Effector memory CD8-positive, alpha-beta T cell (primary cell): ENCODE results near the gene PHLPP1.

Source experiments
- ATAC-seq: fragments of 150-1000 bp; cut with Tn5 transposase; replicated peaks from 2 replicates; pipeline ENCODE4 v1.10.0; 2021; ENCODE audit warnings: mild to moderate bottlenecking, moderate library complexity
- DNase-seq, 3 experiments: peaks; one replicate each; pipeline ENCODE4 v3.0.0; 2021
- H3K27ac Mint-ChIP-seq, 2 donors: one replicate each; pipeline ENCODE4 v1.8.0; 2022; ENCODE audit warnings: mild to moderate bottlenecking in 2 of 2, mixed read lengths in 2 of 2, moderate library complexity in 2 of 2
- H3K27me3 Mint-ChIP-seq, 2 donors: one replicate each; pipeline ENCODE4 v1.8.0; 2022; ENCODE audit warnings: mixed read lengths in 2 of 2
- H3K36me3 Mint-ChIP-seq: one replicate; pipeline ENCODE4 v1.8.0; 2022; ENCODE audit warnings: mild to moderate bottlenecking, moderate library complexity, mixed read lengths; ENCODE audit not compliant: insufficient read depth
- H3K4me1 Mint-ChIP-seq, 2 donors: one replicate each; pipeline ENCODE4 v1.8.0; 2022; ENCODE audit warnings: low read depth in 2 of 2, mixed read lengths in 2 of 2
- H3K4me3 Mint-ChIP-seq, 2 donors: one replicate each; pipeline ENCODE4 v1.8.0; 2022; ENCODE audit warnings: mild to moderate bottlenecking in 2 of 2, mixed read lengths in 2 of 2, moderate library complexity in 2 of 2
- H3K9me3 Mint-ChIP-seq, 2 donors: one replicate each; pipeline ENCODE4 v1.8.0; 2022; ENCODE audit warnings: mixed read lengths in 2 of 2

Gene PHLPP1

DNA sequence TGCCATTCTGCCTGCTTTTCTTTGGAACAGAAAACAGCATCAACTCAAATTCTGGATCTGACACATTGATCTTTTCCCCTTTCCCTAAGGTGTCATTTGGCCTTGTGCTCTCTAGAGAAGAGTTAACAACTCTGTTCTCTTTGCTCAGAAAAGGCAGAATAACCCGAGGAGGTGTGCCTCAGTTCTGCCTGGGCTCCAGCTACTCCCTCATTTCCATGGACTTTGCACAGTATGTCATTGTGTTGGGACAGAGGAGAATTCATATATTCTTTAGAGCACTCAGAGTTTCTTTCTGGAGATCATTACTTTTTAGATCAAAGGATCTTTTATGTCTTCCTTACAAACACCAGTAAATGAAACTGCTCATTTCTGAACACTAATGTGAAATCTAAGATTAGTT, 249.1 kb downstream of the PHLPP1 start:
- ATAC-seq (no peak), DNase-seq (no peak)
- no peak overlapping the region for H3K27ac Mint-ChIP-seq
- H3K27me3 Mint-ChIP-seq: no peaks in the 10 kb centered on the region
- H3K4me3 Mint-ChIP-seq: no peak overlapping the region
- H3K36me3 Mint-ChIP-seq: peaks cover 2% of the 10 kb centered on the region
- no peaks in the 10 kb centered on the region for H3K4me1 Mint-ChIP-seq
- H3K9me3 Mint-ChIP-seq: no peaks in the 10 kb centered on the region

DNA sequence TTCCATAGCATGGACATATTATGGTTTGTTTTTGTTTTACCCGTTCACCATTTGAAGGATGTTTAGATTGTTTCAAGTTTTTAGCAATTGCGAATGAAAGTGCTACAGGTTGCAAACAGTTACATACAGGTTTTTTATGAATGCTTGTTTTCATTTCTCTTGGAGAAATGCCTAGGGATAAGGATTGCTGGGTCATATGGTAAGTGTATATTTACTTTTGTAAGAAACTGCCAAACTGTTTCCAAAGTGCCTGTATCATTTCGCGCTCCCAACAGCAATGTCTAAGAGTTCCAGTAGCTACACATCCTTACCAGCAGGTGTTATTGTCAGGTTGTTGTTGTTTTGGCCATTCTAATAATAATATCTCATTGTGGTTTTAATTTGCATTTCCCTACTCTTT, 251.7 kb downstream of the PHLPP1 start:
- H3K27me3 Mint-ChIP-seq: no peaks in the 10 kb centered on the region
- H3K4me1 Mint-ChIP-seq: no peaks in the 10 kb centered on the region
- peaks cover 2% of the 10 kb centered on the region for H3K36me3 Mint-ChIP-seq
- no peak overlapping the region for H3K27ac Mint-ChIP-seq
- H3K4me3 Mint-ChIP-seq: no peak overlapping the region
- ATAC-seq (no peak), DNase-seq (no peak)
- no peaks in the 10 kb centered on the region for H3K9me3 Mint-ChIP-seq

DNA sequence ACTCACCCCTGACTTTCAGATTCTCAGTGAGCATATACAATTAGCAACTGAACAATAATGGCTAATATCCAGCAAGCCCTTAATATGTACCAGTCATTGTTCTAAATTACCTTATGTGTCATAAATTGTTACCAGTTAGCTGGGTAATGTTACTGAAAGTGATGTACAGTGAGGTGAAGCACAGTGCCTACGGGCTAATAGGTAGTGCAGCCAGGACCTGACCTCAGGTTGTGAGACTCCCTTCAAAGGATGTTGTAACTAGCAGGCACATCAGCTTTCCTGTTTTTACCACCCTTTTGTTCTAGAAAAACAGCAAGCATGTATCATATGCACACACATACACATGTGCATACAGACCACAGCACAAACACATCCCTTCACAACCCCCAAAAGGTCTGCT, 258.3 kb downstream of the PHLPP1 start:
- H3K27me3 Mint-ChIP-seq: no peaks in the 10 kb centered on the region

DNA sequence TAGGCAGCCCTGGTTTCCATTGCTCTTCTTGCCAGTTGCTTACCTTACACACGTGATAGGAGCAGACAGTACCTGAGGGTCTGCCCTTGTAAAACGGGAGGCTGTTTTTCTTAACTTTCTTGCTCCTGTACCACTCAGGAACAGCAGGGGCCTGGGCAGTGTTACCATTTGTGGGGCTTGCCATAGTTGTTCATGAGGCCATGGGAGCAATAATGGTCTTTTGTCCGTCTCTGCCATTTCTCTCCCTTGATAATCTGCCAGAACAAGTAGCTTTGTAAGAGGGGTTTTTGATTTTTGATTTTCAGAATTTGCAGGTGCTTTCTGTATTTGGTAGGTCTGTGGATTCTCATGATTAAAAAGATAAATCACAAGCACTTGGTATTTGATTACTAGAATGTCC, 259.0 kb downstream of the PHLPP1 start:
- Mint-ChIP-seq H3K36me3 (peaks cover 5% of the 10 kb centered on the region), H3K9me3 (no peaks in the 10 kb centered on the region), H3K27ac (peak overlapping the region in 1 of 2 donors; percentile 68), H3K27me3 (no peaks in the 10 kb centered on the region), H3K4me3 (no peak overlapping the region), H3K4me1 (no peaks in the 10 kb centered on the region)
- ATAC-seq (no peak), DNase-seq (no peak)

More for the DNA sequence above, 258.3 kb downstream of the PHLPP1 start:
- no peak for DNase-seq
- no peaks in the 10 kb centered on the region for H3K9me3 Mint-ChIP-seq
- H3K4me3 Mint-ChIP-seq: no peak overlapping the region
- ATAC-seq: no peak
- no peak overlapping the region for H3K27ac Mint-ChIP-seq
- peaks cover 5% of the 10 kb centered on the region for H3K36me3 Mint-ChIP-seq
- H3K4me1 Mint-ChIP-seq: no peaks in the 10 kb centered on the region

DNA sequence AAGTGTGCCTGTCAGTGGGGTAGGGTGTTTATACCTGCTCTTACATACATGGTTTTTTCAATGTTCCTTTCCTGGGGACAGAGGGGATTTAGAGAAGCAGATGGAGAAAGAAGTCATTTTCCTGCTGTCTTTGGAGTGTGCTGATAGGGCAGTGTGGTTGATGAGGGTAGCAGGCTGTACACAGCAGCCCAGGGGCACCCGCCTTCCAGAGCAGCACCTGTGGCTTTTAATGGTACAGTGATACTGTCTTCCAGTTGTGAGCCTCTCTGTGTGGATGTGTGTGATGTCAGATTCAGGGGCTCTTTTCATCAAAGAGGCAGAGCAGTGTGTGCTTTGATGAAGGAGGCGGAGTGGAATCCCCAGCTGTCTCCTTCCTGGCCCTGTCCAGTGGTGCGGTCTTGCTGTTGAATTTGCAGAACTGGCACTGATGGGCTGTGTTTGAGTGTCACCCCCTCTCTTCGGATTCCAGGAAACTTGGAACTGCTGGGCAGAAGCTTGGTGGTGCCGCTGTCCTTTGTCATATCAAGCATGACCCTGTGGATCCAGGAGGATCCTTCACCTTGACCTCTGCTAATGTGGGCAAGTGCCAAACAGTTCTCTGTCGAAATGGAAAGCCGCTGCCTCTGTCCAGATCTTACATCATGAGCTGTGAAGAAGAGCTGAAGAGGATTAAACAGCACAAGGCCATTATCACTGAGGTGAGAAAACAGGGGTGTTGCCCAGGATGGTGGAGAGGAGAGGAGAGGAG, 259.8 kb downstream of the PHLPP1 start:
- peak overlapping the region in 1 of 2 donors; percentile 68 for H3K27ac Mint-ChIP-seq
- no peaks in the 10 kb centered on the region for H3K4me1 Mint-ChIP-seq
- no peaks in the 10 kb centered on the region for H3K9me3 Mint-ChIP-seq
- DNase-seq (no peak), ATAC-seq (no peak)
- no peak overlapping the region for H3K4me3 Mint-ChIP-seq
- H3K27me3 Mint-ChIP-seq: no peaks in the 10 kb centered on the region
- peaks cover 5% of the 10 kb centered on the region for H3K36me3 Mint-ChIP-seq

GRCh38 chr18:62975785-62976184, 260.4 kb downstream of the PHLPP1 start:
- H3K4me1 Mint-ChIP-seq: no peaks in the 10 kb centered on the region
- ATAC-seq (no peak), DNase-seq (no peak)
- H3K27me3 Mint-ChIP-seq: no peaks in the 10 kb centered on the region
- H3K4me3 Mint-ChIP-seq: no peak overlapping the region
- no peak overlapping the region for H3K27ac Mint-ChIP-seq
- H3K36me3 Mint-ChIP-seq: peaks cover 8% of the 10 kb centered on the region
- no peaks in the 10 kb centered on the region for H3K9me3 Mint-ChIP-seq

- H3K27ac Mint-ChIP-seq: no peak overlapping the region
- DNase-seq (no peak), ATAC-seq (no peak)
- H3K9me3 Mint-ChIP-seq: no peaks in the 10 kb centered on the region
- no peaks in the 10 kb centered on the region for H3K27me3 Mint-ChIP-seq
- no peaks in the 10 kb centered on the region for H3K4me1 Mint-ChIP-seq
- H3K36me3 Mint-ChIP-seq: peaks cover 8% of the 10 kb centered on the region
- H3K4me3 Mint-ChIP-seq: no peak overlapping the region
Measured at GRCh38 chr18:62976227-62976626, 260.9 kb downstream of the PHLPP1 start.

DNA sequence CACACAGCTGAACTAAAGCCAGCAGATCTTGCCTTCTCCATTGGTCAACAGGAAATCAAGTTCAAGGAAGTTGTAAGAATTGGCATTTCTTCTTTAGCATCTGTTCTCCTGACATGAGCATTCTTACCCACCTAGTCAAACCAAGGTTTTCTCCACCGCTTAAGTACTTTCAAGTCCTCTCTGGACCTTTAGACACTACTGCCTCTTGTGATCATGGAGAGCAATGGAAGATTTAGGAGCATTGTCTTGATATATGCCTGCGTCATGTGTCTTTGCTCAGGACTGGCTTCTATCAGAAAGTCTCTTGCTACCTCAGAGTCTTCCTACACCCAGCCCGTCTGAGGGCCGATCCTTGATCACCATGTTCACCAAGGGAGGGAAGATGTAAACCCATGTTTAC, 262.2 kb downstream of the PHLPP1 start:
- H3K4me3 Mint-ChIP-seq: no peak overlapping the region
- H3K36me3 Mint-ChIP-seq: peaks cover 8% of the 10 kb centered on the region
- H3K27ac Mint-ChIP-seq: no peak overlapping the region
- no peaks in the 10 kb centered on the region for H3K9me3 Mint-ChIP-seq
- DNase-seq (no peak), ATAC-seq (no peak)
- H3K27me3 Mint-ChIP-seq: no peaks in the 10 kb centered on the region
- peaks cover under 1 to 4% of the 10 kb centered on the region in 2 donors for H3K4me1 Mint-ChIP-seq

DNA sequence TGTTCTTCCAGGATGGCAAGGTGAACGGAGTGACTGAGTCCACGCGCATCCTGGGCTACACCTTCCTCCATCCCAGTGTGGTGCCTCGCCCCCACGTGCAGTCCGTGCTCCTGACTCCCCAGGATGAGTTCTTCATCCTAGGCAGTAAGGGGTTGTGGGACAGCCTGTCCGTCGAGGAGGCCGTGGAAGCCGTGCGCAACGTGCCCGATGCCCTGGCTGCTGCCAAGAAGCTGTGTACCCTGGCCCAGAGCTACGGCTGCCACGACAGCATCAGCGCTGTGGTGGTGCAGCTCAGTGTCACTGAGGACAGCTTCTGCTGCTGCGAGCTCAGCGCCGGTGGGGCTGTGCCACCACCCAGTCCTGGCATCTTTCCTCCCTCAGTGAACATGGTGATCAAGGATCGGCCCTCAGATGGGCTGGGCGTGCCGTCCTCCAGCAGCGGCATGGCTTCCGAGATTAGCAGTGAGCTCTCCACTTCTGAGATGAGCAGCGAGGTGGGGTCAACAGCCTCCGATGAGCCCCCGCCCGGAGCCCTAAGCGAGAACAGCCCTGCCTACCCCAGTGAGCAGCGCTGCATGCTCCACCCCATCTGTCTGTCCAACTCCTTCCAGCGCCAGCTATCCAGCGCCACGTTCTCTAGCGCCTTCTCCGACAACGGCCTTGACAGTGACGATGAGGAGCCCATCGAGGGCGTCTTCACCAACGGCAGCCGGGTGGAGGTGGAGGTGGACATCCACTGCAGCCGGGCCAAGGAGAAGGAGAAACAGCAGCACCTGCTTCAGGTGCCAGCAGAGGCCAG, 263.1 kb downstream of the PHLPP1 start:
- no peaks in the 10 kb centered on the region for H3K27me3 Mint-ChIP-seq
- no peaks in the 10 kb centered on the region for H3K9me3 Mint-ChIP-seq
- H3K4me1 Mint-ChIP-seq: peaks cover 4 to 6% of the 10 kb centered on the region in 2 donors
- H3K36me3 Mint-ChIP-seq: peaks cover 8% of the 10 kb centered on the region
- no peak overlapping the region for H3K27ac Mint-ChIP-seq
- DNase-seq: no peak
- H3K4me3 Mint-ChIP-seq: no peak overlapping the region
- no peak for ATAC-seq

DNA sequence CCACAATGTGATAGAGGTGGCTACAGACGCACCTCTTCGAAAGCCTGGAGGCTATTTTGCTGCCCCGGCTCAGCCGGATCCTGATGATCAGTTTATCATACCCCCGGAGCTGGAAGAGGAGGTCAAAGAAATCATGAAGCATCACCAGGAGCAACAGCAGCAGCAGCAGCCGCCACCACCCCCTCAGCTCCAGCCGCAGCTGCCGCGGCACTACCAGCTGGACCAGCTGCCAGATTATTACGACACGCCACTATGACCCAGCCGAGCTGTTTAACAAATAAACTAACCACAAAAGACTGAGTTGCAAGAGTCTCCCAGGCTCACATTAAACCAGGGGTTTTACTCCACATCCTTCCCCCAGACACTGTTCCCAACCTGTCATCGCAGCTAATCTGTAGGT, 263.8 kb downstream of the PHLPP1 start:
- Mint-ChIP-seq H3K27ac (no peak overlapping the region), H3K36me3 (peaks cover 8% of the 10 kb centered on the region), H3K4me3 (no peak overlapping the region), H3K4me1 (peaks cover 4 to 6% of the 10 kb centered on the region in 2 donors), H3K27me3 (no peaks in the 10 kb centered on the region), H3K9me3 (no peaks in the 10 kb centered on the region)
- ATAC-seq: no peak
- no peak for DNase-seq

DNA sequence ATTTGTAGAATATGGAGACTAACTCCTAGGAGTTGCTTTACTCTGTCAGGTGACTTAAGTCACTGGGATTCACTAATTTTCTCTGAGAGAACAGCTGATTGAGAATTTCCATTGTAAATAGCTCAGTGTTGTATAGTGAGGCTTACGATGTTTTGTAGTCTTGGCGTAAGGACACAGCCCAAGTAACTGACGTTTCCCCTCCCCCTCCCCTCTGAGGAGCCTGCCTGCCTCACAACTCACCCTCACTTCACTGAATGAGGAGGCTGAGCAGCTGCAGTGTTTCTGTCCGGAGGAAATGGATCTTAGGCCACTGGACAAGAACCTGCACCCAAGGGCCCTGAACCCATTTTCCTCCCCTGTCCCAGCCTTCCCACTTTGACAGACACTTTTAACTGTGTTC, 264.6 kb downstream of the PHLPP1 start:
- no peak overlapping the region for H3K4me3 Mint-ChIP-seq
- peaks cover 8% of the 10 kb centered on the region for H3K36me3 Mint-ChIP-seq
- no peaks in the 10 kb centered on the region for H3K27me3 Mint-ChIP-seq
- no peak for ATAC-seq
- H3K27ac Mint-ChIP-seq: no peak overlapping the region
- no peaks in the 10 kb centered on the region for H3K9me3 Mint-ChIP-seq
- peaks cover 4 to 6% of the 10 kb centered on the region in 2 donors for H3K4me1 Mint-ChIP-seq
- DNase-seq: no peak

DNA sequence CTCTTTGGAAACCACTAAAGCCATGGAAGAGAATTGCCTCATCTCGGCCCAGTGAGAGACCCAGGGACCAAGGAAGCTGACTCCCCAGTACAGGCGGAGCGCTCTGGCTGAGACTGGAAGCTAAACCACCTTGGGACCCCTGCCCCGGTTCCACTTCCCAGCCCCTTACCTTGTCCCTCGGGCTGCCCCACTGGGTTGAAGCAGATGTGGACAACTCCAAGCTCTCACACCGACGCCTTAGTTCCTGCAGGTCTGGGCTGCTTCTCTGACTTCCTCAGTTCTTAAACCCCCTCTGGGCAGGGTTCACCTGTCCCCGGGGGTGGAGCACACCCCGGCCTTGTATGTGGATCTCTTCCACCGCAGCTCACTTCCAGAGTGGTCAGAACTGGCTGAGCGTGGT, 266.2 kb downstream of the PHLPP1 start:
- DNase-seq: no peak
- Mint-ChIP-seq H3K36me3 (peaks cover 3% of the 10 kb centered on the region), H3K4me3 (no peak overlapping the region), H3K27ac (no peak overlapping the region), H3K4me1 (peaks cover 4 to 6% of the 10 kb centered on the region in 2 donors), H3K27me3 (no peaks in the 10 kb centered on the region), H3K9me3 (no peaks in the 10 kb centered on the region)
- no peak for ATAC-seq

DNA sequence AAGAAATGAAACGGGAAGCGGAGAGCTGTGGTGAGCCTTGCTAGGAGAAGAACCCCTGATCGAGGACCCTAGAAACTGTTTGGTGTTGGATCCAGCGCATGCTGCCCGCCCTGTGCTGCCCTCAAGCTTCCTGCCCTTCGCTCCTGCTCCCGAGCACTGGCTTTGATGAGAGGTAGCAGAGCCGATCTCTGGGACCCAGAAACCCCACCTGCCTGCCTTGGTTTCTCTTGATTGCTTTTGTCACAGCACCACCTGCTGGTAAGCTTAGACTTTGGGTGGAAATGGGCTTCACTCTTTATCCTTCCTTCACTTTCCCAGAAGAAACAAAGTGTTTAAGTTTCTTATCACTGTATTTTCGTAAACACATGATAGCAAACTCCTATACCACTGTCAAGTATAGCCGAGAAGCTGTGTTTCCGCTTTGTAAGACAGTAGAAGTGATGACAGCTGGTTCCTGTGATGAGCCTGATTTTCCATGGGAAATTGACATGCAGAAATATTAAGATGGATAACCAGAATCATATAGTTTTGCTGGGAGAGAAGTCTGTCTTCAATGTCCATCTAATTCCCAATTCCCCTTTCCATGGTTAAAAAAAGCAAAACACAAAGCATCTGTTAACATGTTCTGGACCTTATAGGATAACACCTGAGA, 267.4 kb downstream of the PHLPP1 start:
- Mint-ChIP-seq H3K4me3 (peak overlapping the region; percentile 17 to 40), H3K27me3 (peaks cover 0 to 3% of the 10 kb centered on the region in 2 donors), H3K27ac (peak overlapping the region in 1 of 2 donors; percentile 12), H3K9me3 (no peaks in the 10 kb centered on the region), H3K36me3 (peaks cover 3% of the 10 kb centered on the region), H3K4me1 (peaks cover 4 to 6% of the 10 kb centered on the region in 2 donors)
- peak; percentile 56 for ATAC-seq
- peak; percentile 42 to 50 (median 45) for DNase-seq
